GM12875 (cell line): Measurements from ENCODE around the gene GADD45A.

Source experiments
- H3K4me3 ChIP-seq: one replicate; pipeline ENCODE4 v1.5.1; 2011; ENCODE audit warnings: low read depth, low read length, control low read depth
- CTCF ChIP-seq: IDR thresholded peaks from 2 replicates; pipeline ENCODE4 v1.5.1; 2011; ENCODE audit warnings: low read depth, mild to moderate bottlenecking, control low read depth, inconsistent platforms, low read length, moderate library complexity, borderline replicate concordance; ENCODE audit not compliant: insufficient read depth

The GADD45A gene

GRCh38 chr1:67688526-67689219 lies 3.7 kb downstream of the GADD45A start:
- no peak overlapping the region for H3K4me3 ChIP-seq
- no peak for TF ChIP-seq CTCF

GRCh38 chr1:67689267-67690017 lies 4.4 kb downstream of the GADD45A start:
- no peak overlapping the region for H3K4me3 ChIP-seq
- no peak for TF ChIP-seq CTCF

- TF ChIP-seq CTCF, result no peak
- no peak overlapping the region for H3K4me3 ChIP-seq
Measured at GRCh38 chr1:67690018-67690363, 5.0 kb downstream of the GADD45A start.

GRCh38 chr1:67690411-67690810 lies 5.4 kb downstream of the GADD45A start:
- no peak for TF ChIP-seq CTCF
- H3K4me3 ChIP-seq, result no peak overlapping the region

GRCh38 chr1:67691712-67692111 lies 6.7 kb downstream of the GADD45A start:
- H3K4me3 ChIP-seq, result no peak overlapping the region
- no peak for TF ChIP-seq CTCF

GRCh38 chr1:67695963-67696362 lies 11.0 kb downstream of the GADD45A start:
- TF ChIP-seq CTCF, result no peak

GRCh38 chr1:67696708-67697107 lies 11.7 kb downstream of the GADD45A start:
- TF ChIP-seq CTCF, result no peak
- no peak overlapping the region for H3K4me3 ChIP-seq

More at GRCh38 chr1:67695963-67696362, 11.0 kb downstream of the GADD45A start:
- H3K4me3 ChIP-seq, result no peak overlapping the region
